ENCODE results near the gene SORCS3.

- TF ChIP-seq CTCF (IDR thresholded peaks at IDR 0.05) = no peak
- no peak for TF ChIP-seq EZH2 (IDR thresholded peaks at IDR 0.05; ENCODE audit: borderline replicate concordance, insufficient read depth, low read depth, low read length, poor library complexity, severe bottlenecking)
Observed at GRCh38 chr10:104850023-104850422, 208.9 kb downstream of the SORCS3 start.

Measured in B cell (primary cell).